ENCODE results near the gene KDM2A. TPM values are rescaled to one million over a fixed set of nuclear protein-coding genes. Genes with fewer than 3 reads are reported as not detected.

Gene KDM2A
- total and polyA plus RNA-seq, 2 of the 13 experiments (the other 11 are each of a cell fraction or from before 2014, with no cell fraction given) = 31.3 to 31.4 TPM

- ATAC-seq = no peak
- no peak for DNase-seq (ENCODE audit: low spot score)
- peaks cover 10% of the 10 kb centered on the region for H4K20me1 ChIP-seq (ENCODE audit: insufficient read depth, low read length)
- 100% methylated on average over 1 of the region's 1 CpG for WGBS (ENCODE audit: low lambda C conversion rate)
- peaks cover 27% of the 10 kb centered on the region for H3K79me2 ChIP-seq (ENCODE audit: insufficient read depth, low read length)
- peaks cover 3 to 13% of the 10 kb centered on the region in 2 experiments; a peak in 2 of 5 replicates for H3K36me3 ChIP-seq (replicated peaks in 1 of 2; ENCODE audit: control insufficient read depth in 1 of 2, insufficient read depth in 2 of 2, low read length in 2 of 2)
- H3K4me1 ChIP-seq (ENCODE audit: insufficient read depth, low read length) = peaks cover 43% of the 10 kb centered on the region
- H3K27me3 ChIP-seq (ENCODE audit: control insufficient read depth in 1 of 2, insufficient read depth in 2 of 2, low read length in 2 of 2) = no peaks in the 10 kb centered on the region; a peak in 1 of 5 replicates
- CTCF ChIA-PET (ENCODE audit: low intra/inter-chr PET ratio, low total read pairs) = no interaction called here
- POLR2A ChIA-PET = interaction anchor here (0.8 kb wide), 1 partner anchor 24 kb away, joined by 3 read pairs; no protein-coding TSS in a partner anchor
- no peak overlapping the region for H3K27ac ChIP-seq (ENCODE audit: extremely low read length, insufficient read depth, low read length)
- in situ Hi-C loops (cut with HindIII; ENCODE audit: extremely low pct_ligation_motif_present, low pct_unique_long_range_greater_than_20kb) (no loop called here), intact Hi-C loops (cut with micrococcal nuclease; ENCODE audit: unreplicated experiment) (no loop called here)
- FAIRE-seq = no peak
- no peak overlapping the region for H3K4me3 ChIP-seq (replicated peaks in 1 of 3; ENCODE audit: insufficient read depth in 1 of 3, low read depth in 2 of 3, low read length in 3 of 3)
- H3K4me2 ChIP-seq (ENCODE audit: low read depth, low read length) = no peak overlapping the region
- no peak overlapping the region for H3K9ac ChIP-seq (ENCODE audit: insufficient read depth, low read depth, low read length)
- H2AFZ ChIP-seq (ENCODE audit: low read length) = no peak overlapping the region
- no TSS peak for BruUV-seq (replicated peaks)
- H3K9me3 ChIP-seq (ENCODE audit: low read length) = no peaks in the 10 kb centered on the region
- TF ChIP-seq ZBTB43 (CRISPR knock-in tag; conservative IDR thresholded peaks at IDR 0.05) (no peak), PRDM15 (CRISPR knock-in tag; IDR thresholded peaks at IDR 0.05) (no peak), FOSL2 (CRISPR knock-in tag; IDR thresholded peaks at IDR 0.05) (no peak), RAD21 (CRISPR knock-in tag; IDR thresholded peaks at IDR 0.05) (no peak), KDM6A (CRISPR knock-in tag; IDR thresholded peaks at IDR 0.05; ENCODE audit: low read depth) (no peak), ZBTB40 (IDR thresholded peaks at IDR 0.05) (no peak), ZBTB40 (CRISPR knock-in tag; IDR thresholded peaks at IDR 0.05) (no peak), POLR2AphosphoS2 (IDR thresholded peaks at IDR 0.05; ENCODE audit: low read depth, low read length) (no peak), NR2F1 (CRISPR knock-in tag; IDR thresholded peaks at IDR 0.05) (no peak)
- TF ChIP-seq, protein P1, sequence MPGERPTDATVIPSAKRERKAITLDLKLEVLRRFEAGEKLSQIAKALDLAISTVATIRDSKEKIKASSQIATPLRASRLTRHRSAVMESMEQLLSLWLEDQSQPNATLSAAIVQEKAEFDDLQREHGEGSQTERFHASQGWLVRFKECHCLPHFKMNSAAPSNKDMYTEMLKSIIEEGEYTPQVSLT (CRISPR knock-in tag; IDR thresholded peaks at IDR 0.05; ENCODE audit: borderline replicate concordance, low read depth) = no peak
These were observed 118.5 kb downstream of the KDM2A start for GRCh38 chr11:67237574-67237973.
